ENCODE data around the gene KRTAP10-8.
"Not testable (repeated sequence)": the region's sequence is repeated elsewhere in the genome, so short reads cannot be mapped to it uniquely, and the experiment has no call there.

Gene KRTAP10-8

DNA sequence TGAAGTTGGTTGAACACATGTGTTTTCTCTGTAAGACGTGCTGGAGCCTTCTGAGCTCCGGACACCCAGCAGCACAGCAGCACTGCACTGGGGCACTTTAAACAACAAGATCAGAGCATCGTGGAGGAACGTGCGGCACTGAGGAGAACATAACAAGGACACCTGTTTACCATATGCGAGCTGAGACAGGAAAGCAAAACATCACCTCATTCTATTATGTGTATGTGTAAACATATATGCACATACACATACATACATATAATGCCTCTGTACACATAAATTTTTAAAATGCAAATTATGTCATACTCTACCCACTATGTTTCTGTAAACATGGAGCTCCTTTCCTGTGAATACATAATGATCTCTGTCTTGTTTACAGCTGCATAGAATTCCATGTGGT lies 16.4 kb upstream of the KRTAP10-8 start:
- FAIRE-seq (no peak), DNase-seq (ENCODE audit: extremely low spot score, insufficient read length, low read depth) (no peak)

DNA sequence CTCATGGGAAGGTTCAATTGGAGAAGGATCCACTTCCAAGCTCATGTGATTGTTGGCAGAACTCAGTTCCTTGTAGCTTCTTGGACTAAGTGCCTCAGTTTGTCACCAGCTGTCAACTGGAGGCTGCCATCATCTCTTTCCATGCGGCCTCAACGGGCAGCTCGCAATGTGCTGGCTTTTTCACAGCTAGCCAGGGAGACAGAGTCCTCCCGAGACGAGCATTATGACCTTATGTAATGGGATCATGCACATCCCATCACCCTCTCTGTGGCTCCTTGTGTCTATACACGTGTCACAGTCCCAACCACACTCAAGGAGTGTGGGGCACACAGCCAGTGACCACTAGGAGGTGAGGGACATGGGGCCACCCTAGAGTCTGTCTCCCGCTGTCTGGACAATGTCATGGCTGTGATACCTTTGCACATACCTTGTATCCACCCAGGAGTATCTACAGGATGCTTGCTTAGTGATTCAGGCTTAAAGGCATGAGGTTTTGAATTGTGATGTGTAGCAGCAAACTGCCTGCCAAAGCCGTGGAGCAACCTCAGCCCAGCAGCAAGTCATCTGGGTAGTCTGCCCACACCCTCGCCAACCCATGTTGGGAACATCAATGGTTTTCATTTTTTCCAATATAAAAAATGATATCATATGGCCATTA lies 15.7 kb upstream of the KRTAP10-8 start:
- FAIRE-seq (no peak), DNase-seq (ENCODE audit: extremely low spot score, insufficient read length, low read depth) (no peak)

DNA sequence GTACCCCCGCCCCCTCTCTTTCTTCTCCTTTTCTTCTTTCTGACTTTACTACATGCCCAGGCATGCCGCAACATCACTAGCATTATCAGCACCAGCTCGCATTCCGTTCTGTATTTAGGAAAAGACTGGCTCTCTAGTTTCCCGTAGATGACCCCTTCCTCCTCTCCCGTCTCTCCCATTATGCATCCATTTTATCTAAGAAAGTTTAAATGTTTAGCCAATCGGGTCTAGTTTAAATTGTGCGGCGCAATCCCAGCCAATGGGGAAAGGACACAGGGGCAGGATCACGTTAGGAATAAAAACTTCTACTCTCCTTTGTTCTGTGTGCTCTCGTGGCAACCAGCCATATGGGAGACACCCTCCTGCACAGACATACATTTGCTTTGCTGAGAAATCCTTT lies 13.8 kb upstream of the KRTAP10-8 start:
- FAIRE-seq, result no peak
- DNase-seq (ENCODE audit: extremely low spot score, insufficient read length, low read depth), result no peak

DNA sequence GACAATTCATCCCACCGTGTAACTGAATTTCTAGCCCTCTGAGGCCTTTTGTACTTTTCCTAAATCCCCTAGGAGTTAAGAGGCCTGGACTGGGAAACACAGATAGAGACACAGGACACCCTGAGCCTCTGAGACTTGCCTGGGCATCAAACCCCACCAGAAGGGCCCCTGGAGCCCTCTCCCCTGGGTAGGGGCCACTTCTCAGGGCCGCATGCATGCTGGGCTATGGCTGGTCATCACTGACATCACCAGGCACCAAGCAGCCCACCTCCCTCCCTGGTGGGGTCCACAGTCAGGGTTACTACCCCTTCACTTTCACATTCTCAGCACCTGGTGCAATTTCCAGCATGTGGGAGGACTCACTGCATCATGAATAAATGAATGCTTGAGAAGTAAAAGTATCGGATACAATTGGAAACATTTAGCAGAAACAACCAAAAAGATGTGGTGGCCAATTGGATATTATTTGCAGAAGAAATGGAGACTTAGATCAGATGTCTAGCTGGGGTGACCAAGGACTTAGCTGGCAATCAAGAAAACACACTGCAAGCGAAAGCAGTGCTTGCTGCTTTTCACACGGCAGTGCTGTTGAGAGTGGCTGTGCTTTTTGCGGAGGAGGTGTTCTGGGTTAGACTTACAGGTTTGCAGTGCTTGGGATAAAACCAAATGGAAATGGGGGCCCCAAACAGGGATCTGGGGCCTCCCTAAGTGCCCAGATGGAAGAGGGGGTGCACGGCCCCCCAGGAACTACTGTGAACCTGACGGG lies 12.4 kb upstream of the KRTAP10-8 start:
- FAIRE-seq (no peak), DNase-seq (ENCODE audit: extremely low spot score, insufficient read length, low read depth) (no peak)

DNA sequence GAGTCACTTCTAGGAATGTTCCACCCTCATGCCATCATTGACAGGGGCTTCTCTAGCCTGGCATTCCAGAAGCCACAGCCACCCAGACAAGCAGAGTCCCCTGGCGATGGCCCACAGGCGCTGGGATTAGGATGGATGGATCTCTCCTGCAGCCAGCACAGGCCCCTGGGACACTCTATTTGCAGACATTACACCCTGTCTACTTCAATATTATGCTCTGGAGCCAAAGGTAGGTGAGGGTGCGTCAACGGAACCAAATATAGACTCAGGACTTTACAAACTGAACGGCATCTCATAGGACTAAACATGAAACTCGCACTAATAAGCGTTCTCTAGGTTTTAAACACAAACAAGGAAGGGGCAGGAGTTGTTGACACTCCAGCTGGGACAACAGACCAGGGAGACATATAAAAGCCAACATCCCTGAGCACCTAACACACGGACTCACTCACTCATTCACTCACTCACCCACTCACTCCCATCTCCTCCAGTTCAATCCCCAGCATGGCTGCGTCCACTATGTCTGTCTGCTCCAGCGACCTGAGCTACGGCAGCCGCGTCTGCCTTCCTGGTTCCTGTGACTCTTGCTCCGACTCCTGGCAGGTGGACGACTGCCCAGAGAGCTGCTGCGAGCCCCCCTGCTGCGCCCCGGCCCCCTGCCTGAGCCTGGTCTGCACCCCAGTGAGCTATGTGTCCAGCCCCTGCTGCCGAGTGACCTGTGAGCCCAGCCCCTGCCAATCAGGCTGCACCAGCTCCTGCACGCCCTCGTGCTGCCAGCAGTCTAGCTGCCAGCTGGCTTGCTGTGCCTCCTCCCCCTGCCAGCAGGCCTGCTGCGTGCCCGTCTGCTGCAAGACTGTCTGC lies 11.5 kb upstream of the KRTAP10-8 start, which contains the start of gene KRTAP10-7:
Gene KRTAP10-7, plus strand, starts transcription at position 480 of the 861 bp plus-strand sequence. Its CDS starts 25 bp downstream, at position 505.
- not testable (repeated sequence) for FAIRE-seq; DNase-seq (ENCODE audit: extremely low spot score, insufficient read length, low read depth)

DNA sequence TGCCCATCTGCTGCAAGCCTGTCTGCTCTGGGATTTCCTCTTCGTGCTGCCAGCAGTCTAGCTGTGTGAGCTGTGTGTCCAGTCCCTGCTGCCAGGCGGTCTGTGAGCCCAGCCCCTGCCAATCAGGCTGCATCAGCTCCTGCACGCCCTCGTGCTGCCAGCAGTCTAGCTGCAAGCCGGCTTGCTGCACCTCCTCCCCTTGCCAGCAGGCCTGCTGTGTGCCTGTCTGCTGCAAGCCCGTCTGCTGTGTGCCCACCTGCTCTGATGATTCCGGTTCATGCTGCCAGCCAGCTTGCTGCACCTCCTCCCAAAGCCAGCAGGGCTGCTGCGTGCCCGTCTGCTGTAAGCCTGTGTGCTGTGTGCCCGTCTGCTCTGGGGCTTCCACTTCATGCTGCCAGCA lies 10.8 kb upstream of the KRTAP10-8 start:
- not testable (repeated sequence) for DNase-seq (ENCODE audit: extremely low spot score, insufficient read length, low read depth); FAIRE-seq

DNA sequence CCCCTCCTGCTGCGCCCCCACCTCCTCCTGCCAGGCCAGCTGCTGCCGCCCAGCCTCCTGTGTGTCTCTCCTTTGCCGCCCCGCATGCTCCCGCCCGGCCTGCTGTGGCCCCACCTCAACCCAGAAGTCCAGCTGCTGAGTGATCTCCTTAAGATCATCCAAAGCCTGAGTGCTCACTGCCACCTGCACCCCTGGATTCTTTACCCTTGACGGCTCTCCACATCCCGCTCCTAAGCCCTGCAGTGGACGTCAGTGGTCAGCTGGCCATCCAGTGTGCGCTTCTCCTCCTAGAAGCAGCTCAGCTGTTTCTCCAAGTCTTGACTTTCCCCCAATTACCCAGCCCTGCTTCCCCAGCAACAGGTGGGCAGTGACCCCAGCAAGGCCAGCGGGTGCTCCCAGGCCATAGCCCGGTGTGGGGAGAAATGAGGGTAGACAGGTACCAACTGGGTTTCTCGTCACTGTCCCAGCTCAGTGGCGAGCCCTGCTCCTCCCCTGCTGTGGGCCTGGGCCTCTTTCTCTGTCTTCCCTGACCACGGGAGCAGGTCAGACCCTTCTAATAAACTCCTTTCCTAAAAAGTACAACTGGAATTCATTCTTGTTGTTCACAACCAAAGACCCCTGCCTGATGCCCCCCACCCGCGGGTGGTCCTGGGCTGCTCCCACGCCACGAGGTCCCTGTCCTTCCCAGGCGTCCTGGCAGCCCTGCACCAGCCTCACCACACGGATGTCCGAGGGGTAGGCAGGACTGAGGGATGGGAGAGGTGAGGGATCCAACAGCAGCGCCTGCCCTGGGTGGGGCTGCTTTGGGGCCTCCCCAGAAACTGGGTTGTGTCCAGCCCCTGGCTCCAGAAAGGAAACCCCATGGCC lies 10.1 kb upstream of the KRTAP10-8 start:
- DNase-seq (ENCODE audit: extremely low spot score, insufficient read length, low read depth) (no peak), FAIRE-seq (no peak)

DNA sequence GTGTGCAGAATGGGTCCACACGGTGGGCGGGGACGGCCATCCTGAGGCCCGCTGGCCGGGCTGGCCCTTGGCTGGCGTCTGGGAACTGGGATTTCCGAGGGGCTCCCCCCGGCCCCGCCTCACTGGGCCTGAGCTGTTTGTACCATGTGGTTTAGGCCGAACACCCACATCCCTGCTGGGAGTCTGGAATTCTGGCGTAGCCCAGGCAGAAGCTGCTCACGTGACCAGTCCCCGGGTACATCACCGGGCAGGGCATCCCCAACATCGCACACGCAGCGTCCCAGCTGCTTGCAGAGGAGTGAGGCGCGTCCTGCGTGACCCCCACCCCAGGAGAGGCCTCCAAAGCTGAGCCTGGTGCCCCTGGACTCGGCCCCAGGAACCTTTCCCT lies 9.4 kb upstream of the KRTAP10-8 start:
- no peak for FAIRE-seq
- no peak for DNase-seq (ENCODE audit: extremely low spot score, insufficient read length, low read depth)

DNA sequence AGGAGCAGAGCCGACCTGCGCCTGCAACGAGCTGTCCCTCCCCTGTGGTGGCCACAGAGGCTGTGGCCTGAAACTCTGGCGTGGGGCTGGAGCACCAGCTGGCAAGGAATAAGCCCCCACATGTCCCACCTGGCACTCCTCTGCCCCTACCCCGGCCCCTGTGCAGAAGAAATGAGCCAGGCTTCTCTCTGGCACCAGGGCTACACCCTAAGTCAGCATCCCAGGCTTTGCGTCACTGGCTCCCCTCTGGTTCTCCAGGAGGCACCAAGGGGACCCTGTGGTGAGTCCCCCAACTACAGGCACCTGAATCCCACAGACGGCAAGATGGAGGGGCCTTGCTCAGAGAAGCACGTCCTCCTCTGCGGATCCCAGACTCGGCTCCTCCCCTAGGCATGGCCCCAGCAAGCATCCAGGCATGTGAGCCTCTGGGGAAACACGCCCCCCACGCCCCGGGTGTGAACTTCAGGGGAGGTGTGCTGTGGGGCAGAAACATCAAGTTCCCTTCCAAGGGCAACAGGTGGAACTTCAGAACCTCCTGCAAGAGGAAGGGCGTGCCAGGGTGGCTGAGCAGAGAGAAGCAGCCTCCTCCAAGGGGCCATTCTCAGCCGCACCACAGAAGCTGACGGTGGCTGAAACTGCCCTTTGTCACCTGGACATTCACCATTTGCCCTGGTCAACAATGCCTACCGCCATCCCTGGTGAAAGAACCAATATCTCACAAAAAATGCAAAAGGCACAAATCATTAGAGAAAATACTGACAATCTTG lies 8.6 kb upstream of the KRTAP10-8 start:
- FAIRE-seq (no peak), DNase-seq (ENCODE audit: extremely low spot score, insufficient read length, low read depth) (no peak)

DNA sequence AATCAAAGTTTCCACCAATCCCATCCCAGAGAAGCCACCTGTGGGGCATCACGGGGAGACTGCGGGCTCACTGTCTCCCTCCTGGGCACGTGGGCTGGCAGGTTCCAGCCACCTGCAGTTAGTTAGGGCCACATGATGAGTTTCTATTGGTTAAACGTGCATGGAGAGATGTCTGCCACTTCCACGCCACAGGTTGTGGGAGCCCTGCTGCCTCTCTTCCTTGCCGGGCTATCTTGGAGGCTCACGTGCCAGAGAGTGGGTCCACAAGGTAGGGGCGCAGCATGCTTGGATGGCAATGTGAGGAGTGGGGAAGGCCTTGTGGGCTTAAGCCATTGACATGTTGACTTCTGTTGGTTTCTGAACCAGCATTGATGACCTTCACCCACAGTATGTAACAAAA lies 8.0 kb upstream of the KRTAP10-8 start:
- FAIRE-seq (no peak), DNase-seq (ENCODE audit: extremely low spot score, insufficient read length, low read depth) (no peak)

DNA sequence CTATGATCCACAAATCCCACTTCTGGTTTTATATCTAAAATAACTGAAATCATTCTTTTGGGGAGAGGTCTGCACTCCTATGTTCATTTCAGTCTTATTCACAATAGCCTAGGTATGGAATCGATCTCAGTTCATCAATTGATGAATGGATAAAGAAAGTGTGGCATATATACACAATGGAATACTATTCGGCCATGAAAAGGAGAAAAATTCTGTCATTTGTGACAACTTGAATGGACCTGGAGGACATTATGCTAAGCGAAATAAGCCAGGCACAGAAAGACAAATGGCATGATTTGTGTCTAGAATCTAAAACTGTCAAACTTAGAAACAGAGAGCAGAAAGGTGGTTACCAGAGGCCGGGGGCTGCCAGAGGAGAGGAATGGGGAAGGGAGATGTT lies 5.4 kb upstream of the KRTAP10-8 start:
- FAIRE-seq, result no peak
- DNase-seq (ENCODE audit: extremely low spot score, insufficient read length, low read depth), result no peak

DNA sequence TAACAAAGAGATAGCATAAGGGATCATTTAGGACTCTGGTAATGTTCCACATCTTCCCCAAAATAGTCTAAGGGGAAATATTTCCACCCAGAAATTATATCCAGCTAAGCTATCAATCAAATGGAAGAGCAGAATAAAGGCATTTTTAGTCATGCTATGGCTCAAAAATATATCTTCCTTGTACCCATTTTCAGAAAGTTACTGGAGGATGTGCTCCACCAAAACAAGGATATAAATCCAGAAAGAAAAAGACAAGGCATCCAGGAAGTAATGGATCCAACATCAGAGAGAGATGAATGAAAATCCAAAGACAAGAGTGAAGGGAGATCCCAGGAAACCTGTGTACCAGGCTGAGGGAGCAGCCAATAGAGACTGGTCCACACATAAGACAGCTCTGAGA lies 2.7 kb upstream of the KRTAP10-8 start:
- DNase-seq (ENCODE audit: extremely low spot score, insufficient read length, low read depth) (no peak), FAIRE-seq (no peak)

DNA sequence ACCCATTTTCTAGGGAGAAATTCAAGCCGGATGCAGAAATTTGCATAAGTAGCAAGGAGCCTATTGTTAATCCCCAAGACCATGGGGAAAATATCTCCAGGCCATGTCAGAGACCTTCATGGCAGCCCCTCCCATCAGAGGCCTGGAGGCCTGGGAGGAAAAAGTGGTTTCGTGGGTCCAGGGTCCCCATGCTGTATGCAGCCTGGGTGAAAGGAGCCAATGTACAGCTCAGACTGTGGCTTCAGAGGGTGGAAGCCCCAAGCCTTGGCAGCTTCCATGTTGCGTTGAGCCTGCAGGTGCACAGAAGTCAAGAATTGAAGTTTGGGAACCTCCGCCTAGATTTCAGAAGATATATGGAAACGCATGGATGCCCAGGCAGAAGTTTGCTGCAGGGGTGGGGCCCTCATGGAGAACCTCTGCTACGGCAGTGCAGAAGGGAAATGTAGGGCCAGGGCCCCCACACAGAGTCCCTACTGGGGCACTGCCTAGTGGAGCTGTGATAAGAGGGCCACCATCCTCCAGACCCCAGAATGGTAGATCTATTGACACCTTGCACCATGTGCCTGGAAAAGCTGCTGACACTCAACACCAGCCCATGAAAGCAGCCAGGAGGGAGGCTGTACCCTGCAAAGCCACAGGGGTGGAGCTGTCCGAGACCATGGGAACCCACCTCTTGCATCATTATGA lies 1.6 kb upstream of the KRTAP10-8 start:
- DNase-seq (ENCODE audit: extremely low spot score, insufficient read length, low read depth); FAIRE-seq: not testable (repeated sequence)

DNA sequence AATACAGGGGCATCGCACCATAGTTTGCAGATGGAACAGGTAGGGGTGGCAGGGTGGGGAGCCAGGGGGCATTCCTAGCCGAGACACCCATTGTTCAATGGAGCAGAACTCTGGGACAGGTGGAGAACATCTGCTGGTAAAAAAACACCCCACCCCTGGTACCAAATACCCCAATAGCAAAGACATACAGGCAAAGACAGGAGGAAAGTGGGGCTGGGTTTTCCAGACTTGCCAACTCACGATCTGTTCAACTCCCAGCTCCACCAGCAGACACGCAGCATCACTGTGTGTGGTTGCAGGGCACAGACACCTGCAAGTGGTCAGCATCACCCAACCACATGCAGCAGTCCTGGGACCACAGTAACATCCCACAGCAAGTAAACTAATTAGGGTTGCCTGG lies 328 bp upstream of the KRTAP10-8 start:
- no peak for FAIRE-seq
- no peak for DNase-seq (ENCODE audit: extremely low spot score, insufficient read length, low read depth)

DNA sequence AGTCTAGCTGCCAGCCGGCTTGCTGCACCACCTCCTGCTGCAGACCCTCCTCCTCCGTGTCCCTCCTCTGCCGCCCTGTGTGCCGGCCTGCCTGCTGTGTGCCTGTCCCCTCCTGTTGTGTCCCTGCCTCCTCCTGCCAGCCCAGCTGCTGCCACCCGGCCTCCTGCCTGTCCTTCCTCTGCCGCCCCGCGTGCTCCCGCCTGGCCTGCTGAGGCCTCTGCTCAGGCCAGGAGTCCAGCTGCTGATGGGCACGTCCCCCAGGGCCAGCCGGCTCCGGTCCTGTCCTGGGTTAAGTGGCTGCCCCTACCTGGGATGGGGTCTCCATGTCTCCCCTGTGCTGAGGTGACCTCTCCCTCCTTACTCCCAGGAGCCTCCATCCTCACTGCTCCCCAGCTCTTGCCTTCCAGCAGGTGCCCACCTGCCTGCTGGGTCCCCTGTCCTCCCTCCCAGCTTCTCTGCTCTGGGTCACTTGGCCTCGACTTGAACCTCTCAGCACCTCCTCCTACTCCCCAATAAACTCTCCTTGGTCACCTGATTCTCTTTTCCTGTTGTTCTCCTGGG lies 870 bp downstream of the KRTAP10-8 start:
- no peak for FAIRE-seq

DNA sequence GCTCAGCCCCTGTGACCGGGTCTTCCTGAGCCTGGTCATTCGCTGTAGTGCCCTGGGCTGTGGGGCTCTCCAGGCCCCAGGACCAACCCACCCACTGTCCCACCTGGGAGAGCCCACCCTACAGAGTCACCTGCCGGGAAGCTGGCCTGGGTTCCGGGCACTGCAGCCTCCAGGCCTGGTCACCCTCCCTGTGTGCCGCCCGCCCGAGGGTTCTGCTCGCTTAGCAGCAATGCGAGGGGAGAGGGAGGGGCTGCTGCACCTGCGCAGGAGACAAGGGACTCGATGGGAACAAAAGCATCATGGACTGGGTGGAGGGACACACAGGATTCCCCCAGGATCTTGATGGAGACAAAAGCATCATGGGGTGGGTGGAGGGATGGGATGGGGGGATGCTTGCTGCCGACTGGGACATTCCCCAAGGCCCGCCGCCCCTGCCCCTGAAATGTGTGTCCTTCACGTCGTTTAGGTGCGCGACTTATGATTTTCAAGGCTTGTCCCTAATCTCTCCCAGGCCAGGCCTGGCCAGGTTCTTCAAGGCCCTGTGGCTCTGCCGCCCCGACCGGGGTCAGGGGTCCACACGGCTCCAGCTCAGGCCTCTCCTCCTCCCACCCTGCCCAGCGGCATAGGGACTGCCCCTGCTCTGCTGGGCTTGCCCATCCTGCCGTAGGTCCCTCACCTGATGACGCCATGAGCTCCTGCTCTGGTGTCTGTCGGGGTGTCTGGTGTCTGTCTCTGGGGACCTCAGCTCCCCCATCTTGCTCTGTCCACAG lies 1.7 kb downstream of the KRTAP10-8 start:
- no peak for DNase-seq (ENCODE audit: extremely low spot score, insufficient read length, low read depth)
- FAIRE-seq, result no peak

More for the DNA sequence above, 870 bp downstream of the KRTAP10-8 start:
- no peak for DNase-seq (ENCODE audit: extremely low spot score, insufficient read length, low read depth)

DNA sequence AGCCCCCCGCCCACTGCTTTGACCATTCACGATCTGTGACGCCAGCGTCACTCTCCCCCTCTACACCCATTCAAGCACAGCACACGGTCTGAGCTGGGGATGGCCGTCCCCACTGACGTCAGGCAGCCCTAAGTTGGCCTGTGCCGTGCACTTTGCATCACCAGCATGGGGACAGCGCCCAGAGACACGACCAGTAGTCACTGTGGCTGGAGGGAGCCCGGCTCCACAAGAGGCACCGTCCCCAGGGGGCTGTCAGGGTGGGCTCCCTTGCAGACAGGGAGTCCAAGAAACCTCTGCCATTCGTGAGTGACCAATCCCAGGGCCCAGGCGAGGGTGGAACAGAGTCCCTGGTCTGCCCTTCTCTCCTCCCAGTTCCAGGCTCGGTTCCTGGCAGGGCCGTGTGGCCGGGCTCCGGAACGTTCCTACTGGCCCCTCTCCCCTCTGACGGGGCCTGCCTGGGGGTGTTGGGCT lies 2.3 kb downstream of the KRTAP10-8 start:
- no peak for FAIRE-seq

More for the DNA sequence above, 2.3 kb downstream of the KRTAP10-8 start:
- no peak for DNase-seq (ENCODE audit: extremely low spot score, insufficient read length, low read depth)
